A673 (cell line): ENCODE data around the gene OR52R1. TPM values are rescaled to one million over a fixed set of nuclear protein-coding genes. Genes with fewer than 3 reads are reported as not detected.
"Not testable (repeated sequence)": the region's sequence is repeated elsewhere in the genome, so short reads cannot be mapped to it uniquely, and the experiment has no call there.

ENCODE experiments used
- BruUV-seq: library from RNA; stranded (reverse); fragments of 400-500 nt; replicated peaks from 2 replicates; lab custom pipeline; 2021; lab: Mats Ljungman, UMichigan
- CTCF ChIA-PET: fragments of 300-600 bp; sonication (Branson Sonifier 250); formaldehyde crosslinking; loops from one replicate; lab custom pipeline; 2022; ENCODE audit warnings: antibody characterized with exemption; lab: Charles Lee
- POLR2A ChIA-PET: fragments of 300-600 bp; sonication (Branson Sonifier 250); formaldehyde crosslinking; loops from one replicate; lab custom pipeline; 2022; ENCODE audit warnings: antibody characterized with exemption; ENCODE audit not compliant: low non-redundant PET; lab: Charles Lee
- DNase-seq: peaks from one replicate; pipeline ENCODE4 v3.0.0-alpha.2; 2015; ENCODE audit warnings: low spot score
- H3K27ac ChIP-seq: fragments of 200-600 bp; sonication (generic); 2 replicates; pipeline ENCODE4 v1.5.1; 2016; ENCODE audit warnings: mixed run types, low read depth, mild to moderate bottlenecking, mixed read lengths, antibody characterized with exemption, low read length; ENCODE audit not compliant: poor library complexity, severe bottlenecking
- H3K27me3 ChIP-seq: fragments of 200-600 bp; sonication (generic); replicated peaks from 2 replicates; pipeline ENCODE4 v1.6.1; 2017; ENCODE audit warnings: mixed run types, low read depth, mild to moderate bottlenecking, mixed read lengths, antibody characterized with exemption, low read length; ENCODE audit not compliant: insufficient read depth, poor library complexity
- H3K36me3 ChIP-seq: fragments of 200-600 bp; sonication (generic); 2 replicates; pipeline ENCODE4 v1.6.1; 2016; ENCODE audit warnings: mixed run types, mild to moderate bottlenecking, mixed read lengths, antibody characterized with exemption, low read length; ENCODE audit not compliant: insufficient read depth, poor library complexity, severe bottlenecking
- H3K4me1 ChIP-seq: fragments of 200-600 bp; sonication (generic); 2 replicates; pipeline ENCODE4 v1.6.1; 2017; ENCODE audit warnings: mixed run types, mild to moderate bottlenecking, mixed read lengths, antibody characterized with exemption, low read length; ENCODE audit not compliant: insufficient read depth, poor library complexity, severe bottlenecking
- H3K4me3 ChIP-seq: fragments of 200-600 bp; sonication (generic); 2 replicates; pipeline ENCODE4 v1.5.1; 2016; ENCODE audit warnings: low read depth, mixed run types, mild to moderate bottlenecking, mixed read lengths, low read length; ENCODE audit not compliant: poor library complexity, severe bottlenecking
- H3K9me3 ChIP-seq: fragments of 200-600 bp; sonication (generic); 2 replicates; pipeline ENCODE4 v1.6.1; 2016; ENCODE audit warnings: mixed run types, low read depth, mild to moderate bottlenecking, mixed read lengths, antibody characterized with exemption, low read length; ENCODE audit not compliant: poor library complexity, severe bottlenecking
- CTCF ChIP-seq: fragments of 300-800, 200-600 bp; sonication (generic); conservative IDR thresholded peaks from 2 replicates; pipeline ENCODE4 v1.5.1; 2017; ENCODE audit warnings: low read depth, mild to moderate bottlenecking, antibody characterized with exemption, low read length, moderate library complexity, mixed read lengths
- EZH2 ChIP-seq: fragments of 200-600 bp; sonication (generic); IDR thresholded peaks from 2 replicates; pipeline ENCODE4 v1.6.1; 2017; ENCODE audit warnings: borderline replicate concordance, low read depth, mild to moderate bottlenecking, mixed read lengths, antibody characterized with exemption, low read length; ENCODE audit not compliant: poor library complexity, severe bottlenecking
- intact Hi-C: fragments of 100-400 bp; cut with micrococcal nuclease; formaldehyde crosslinking; loops from one replicate; pipeline ENCODE4 v1.10.0; 2022; ENCODE audit not compliant: unreplicated experiment
- total RNA-seq: library from RNA; stranded (reverse); gene quantifications from 2 replicates; pipeline ENCODE4 v1.2.3, GENCODE V29; 2021

The OR52R1 gene
- total RNA-seq, 1 experiment from 2014 or later: not detected

GRCh38 chr11:4809246-4809645, 5.1 kb upstream of the OR52R1 start:
- TF ChIP-seq EZH2: no peak
- TF ChIP-seq CTCF: no peak
- ChIA-PET POLR2A (no interaction called here), CTCF (no interaction called here)
- no TSS peak for BruUV-seq
- H3K27ac ChIP-seq: no peak overlapping the region
- no peak overlapping the region for H3K4me3 ChIP-seq
- no peaks in the 10 kb centered on the region for H3K4me1 ChIP-seq
- no peaks in the 10 kb centered on the region for H3K27me3 ChIP-seq
- H3K9me3 ChIP-seq: no peaks in the 10 kb centered on the region
- intact Hi-C loops: no loop called here
- H3K36me3 ChIP-seq: no peaks in the 10 kb centered on the region
- DNase-seq: no peak

GRCh38 chr11:4808476-4808875, 4.3 kb upstream of the OR52R1 start:
- BruUV-seq: no TSS peak
- Histone ChIP-seq H3K27ac (no peak overlapping the region), H3K36me3 (no peaks in the 10 kb centered on the region), H3K4me3 (no peak overlapping the region), H3K9me3 (no peaks in the 10 kb centered on the region), H3K27me3 (no peaks in the 10 kb centered on the region), H3K4me1 (no peaks in the 10 kb centered on the region)
- no peak for DNase-seq
- TF ChIP-seq CTCF: no peak
- no peak for TF ChIP-seq EZH2
- intact Hi-C loops: no loop called here
- CTCF ChIA-PET: no interaction called here
- POLR2A ChIA-PET: no interaction called here

DNA sequence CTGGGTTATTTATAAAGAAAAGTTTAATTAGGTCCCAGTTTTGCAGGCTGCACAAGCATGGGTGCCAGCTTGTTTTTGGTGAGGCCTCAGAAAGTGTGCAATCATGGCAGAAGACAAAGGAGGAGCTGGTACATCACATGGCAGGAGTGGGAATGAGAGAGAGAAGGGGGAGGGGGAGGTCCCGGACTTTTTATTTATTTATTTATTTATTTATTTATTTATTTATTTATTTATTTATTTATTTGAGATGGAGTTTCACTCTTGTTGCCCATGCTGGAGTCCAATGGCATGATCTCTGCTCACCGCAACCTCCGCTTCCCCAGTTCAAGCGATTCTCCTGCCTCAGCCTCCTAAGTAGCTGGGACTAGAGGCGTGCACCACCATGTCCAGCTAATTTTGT, 2.9 kb downstream of the OR52R1 start:
- POLR2A ChIA-PET, DNase-seq, CTCF ChIA-PET: not testable (repeated sequence)

GRCh38 chr11:4798427-4799183, 5.6 kb downstream of the OR52R1 start:
- no peaks in the 10 kb centered on the region for H3K27me3 ChIP-seq
- H3K27ac ChIP-seq: no peak overlapping the region
- H3K36me3 ChIP-seq: no peaks in the 10 kb centered on the region
- TF ChIP-seq CTCF (no peak), EZH2 (no peak)
- no peaks in the 10 kb centered on the region for H3K4me1 ChIP-seq
- intact Hi-C loops: no loop called here
- H3K9me3 ChIP-seq: no peaks in the 10 kb centered on the region
- ChIA-PET CTCF (no interaction called here), POLR2A (no interaction called here)
- BruUV-seq: no TSS peak
- no peak for DNase-seq
- no peak overlapping the region for H3K4me3 ChIP-seq

More for the DNA sequence above, 2.9 kb downstream of the OR52R1 start:
- H3K27me3 ChIP-seq, H3K27ac ChIP-seq, intact Hi-C loops, H3K4me1 ChIP-seq, H3K4me3 ChIP-seq, BruUV-seq, H3K9me3 ChIP-seq, H3K36me3 ChIP-seq: not testable (repeated sequence)
